Inflammatory macrophage (primary cell): ENCODE data around the gene COLQ.
"Not testable (repeated sequence)": the region's sequence is repeated elsewhere in the genome, so short reads cannot be mapped to it uniquely, and the experiment has no call there.

Source experiments
- DNase-seq, 2 donors: peaks; one replicate each; pipeline ENCODE4 v3.0.0-alpha.2; 2020 to 2022

Gene COLQ

DNA sequence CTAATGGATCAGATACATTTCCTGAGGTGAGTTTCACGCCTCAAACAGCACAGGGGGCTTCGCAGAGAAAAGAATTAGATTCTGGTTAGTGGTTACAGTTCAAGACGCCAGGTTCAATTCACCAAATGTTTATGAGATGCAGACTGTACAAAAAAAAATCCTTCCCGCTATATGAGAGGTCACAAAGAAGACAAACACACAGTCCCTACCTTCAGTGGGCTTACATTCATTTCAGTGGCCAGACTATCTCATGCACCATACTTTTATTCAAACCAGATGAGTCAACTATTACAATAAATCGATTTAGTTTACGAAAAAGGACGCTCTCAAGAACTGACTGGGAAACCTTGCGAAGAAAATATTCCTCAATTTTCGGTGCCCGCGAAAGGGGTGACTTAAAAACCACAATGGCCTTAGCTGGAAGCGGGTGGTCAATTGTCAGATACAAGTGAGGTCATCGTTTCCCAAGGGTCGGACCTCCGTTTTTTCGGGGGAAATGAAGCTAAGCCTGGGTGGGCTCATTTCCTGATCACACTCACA is 94.9 kb downstream of the COLQ start:
- DNase-seq: no peak

DNA sequence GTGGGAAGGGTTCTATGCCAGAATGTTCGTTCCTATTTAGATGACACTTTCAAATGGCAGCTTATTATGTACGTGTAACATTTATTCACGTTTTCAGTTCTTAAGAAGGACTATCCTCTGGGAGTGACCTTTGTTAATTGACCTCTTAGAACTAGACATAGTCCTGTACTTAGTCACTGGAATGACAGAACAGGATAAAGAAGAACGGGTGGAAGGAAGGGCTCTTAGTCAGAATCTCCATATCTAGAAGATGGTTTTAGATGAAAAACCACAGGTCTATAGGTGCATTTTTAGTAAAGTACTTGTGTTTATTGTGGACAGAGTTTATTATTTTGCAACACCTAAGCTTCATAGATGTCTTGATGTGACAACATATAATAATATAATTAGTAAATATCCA is 100.6 kb downstream of the COLQ start:
- no peak for DNase-seq

DNA sequence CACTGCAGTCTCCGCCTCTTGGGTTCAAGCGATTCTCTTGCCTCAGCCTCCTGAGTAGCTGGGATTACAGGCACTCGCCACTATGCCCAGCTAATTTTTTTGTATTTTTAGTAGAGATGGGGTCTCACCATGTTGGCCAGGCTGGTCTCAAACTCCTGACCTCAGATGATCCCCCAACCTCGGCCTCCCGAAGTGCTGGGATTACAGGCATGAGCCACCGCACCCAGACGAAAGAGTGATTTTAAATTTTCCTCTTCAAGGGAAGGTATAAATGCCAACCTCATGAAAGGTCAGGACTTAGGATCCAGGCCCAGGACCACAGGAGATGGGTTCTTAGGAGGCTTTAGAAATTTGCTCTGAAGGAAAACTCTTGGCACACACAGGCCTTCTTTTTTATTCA is 110.5 kb downstream of the COLQ start:
- not testable (repeated sequence) for DNase-seq

DNA sequence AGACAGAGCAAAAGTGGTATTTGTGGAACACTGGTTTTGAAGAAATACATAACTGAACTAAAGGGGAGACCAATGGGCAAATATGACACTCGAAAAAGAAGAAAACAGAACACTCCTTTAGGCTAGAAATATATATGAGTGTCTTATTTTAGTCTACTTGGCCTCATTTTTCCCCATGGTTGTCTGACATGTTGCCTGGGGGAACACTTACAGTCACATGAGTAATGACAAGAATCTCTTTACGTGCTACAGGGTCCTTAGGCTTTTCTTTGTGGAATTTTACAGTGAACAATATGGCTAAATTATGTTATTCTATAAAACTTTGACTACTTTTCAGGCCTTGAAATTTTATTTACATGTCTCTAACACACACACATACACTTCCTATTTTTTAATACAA is 111.7 kb downstream of the COLQ start:
- no peak for DNase-seq

DNA sequence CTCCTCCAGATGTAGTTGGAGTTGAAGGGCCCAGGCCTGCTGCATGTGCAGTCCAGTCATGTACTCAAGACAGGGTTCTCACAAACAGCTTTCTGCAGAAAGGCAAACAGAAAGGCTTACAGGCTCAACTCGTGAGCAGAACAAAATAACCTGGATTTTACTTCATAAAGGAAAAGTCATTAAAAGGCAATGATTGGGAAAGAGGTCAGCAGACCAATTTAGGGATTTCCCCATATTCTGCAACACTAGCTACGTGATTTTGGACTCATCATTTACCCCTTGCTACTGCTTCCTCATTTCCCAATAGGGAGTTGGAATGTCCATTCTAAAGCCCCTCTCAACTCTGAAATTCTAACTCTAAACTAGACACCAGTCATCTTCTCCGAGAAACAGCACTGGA is 112.3 kb downstream of the COLQ start:
- peak; percentile 90 to 94 for DNase-seq

DNA sequence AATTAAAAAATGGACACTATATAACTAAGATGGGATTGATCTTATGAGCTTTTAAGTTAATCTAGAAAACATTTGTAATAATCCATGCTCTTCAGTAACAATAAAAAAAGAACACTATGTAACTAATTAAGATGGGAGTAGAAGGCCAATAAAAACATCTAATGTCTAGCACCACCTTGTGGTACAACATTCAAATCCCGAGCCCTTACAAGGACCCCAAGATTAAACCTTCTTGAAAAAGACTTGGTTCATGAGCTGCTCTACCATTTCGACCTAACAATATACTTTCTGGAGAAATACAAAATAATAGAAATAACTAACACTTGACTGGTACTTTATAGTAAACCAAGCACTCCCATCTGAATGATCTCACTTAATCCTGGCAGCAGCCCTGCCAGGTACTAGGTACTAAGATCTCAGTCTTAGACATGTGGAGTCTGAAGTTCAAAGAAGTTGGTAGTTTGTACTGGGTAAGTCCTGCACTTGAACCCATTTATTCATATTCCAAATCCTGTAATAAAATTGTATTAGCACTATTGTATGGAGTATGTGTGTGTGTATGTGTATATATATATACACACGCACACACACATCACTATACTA is 116.0 kb downstream of the COLQ start:
- DNase-seq: peak; percentile 58 to 69

DNA sequence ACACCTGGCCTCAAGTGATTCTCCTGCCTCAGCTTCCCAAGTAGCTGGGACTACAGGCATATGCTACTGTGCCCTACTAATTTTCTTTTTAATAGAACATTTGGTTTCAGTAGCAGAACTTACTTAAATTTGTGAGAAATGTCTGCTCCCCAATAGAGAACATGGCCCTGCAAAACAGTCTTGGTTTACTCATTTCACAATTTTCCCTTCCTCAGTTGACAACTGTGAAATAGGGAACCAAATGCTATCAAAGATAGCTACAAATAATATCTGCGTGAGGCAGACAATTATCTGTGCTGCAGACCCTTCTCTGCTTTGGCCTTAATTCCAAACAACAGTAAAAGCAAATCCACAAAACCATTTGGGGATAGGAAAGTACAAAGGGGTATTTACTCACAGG is 116.7 kb downstream of the COLQ start:
- DNase-seq: peak; percentile 28 to 61

DNA sequence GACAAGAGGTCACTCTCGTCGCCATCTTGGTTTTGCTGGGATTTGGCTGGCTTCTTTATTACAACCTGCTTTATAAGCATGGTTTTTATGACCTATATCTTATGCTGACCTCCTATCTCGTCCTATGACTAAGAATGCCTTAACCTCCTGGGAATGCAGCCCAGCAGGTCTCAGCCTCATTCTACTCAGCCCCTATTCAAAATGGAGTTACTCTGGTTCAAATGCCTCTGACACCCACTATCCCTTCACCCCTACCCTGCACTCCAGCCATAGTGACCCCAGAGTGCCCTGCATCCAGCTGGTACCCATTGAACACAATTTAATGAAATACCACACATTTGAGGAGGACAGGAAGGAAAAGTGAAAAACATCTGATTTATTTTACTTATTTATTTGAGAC is 117.5 kb downstream of the COLQ start:
- no peak for DNase-seq

DNA sequence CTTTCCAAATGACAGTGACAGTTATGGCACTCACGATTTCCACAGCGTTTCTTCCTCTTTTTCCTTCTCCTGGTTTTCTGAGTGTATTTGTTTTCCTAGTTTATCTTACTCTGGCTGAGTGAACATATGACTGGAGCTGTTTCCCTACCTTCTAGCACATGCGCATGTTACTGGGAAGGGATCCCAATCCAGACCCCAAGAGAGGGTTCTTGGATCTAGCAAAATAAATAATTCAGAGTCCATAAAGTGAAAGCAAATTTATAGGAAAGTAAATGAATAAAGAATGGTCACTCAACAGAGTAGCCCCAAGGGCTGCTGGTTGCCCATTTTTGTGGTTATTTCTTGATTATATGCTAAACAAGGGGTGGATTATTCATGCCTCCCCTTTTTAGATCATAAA is 118.0 kb downstream of the COLQ start:
- no peak for DNase-seq

DNA sequence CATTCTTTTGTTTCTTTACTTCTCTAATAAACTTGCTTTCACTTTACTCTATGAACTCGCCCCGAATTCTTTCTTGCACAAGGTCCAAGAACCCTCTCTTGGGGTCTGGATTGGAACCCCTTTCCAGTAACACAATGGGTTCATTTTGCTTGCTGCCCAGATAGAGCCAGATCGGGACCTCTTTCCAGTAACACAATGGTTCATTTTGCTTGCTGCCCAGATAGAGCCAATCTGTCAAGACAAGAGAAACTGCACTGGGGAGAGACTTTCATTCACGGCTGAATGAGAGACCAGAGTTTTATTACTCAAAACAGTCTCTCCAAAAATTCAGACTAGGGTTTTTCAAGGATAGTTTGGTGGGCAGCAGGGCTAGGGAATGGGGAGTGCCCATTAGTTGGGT is 119.6 kb downstream of the COLQ start:
- no peak for DNase-seq
